IMR-90 (cell line): Measurements from ENCODE around the gene XPO4. TPM values are rescaled to one million over a fixed set of nuclear protein-coding genes. Genes with fewer than 3 reads are reported as not detected.

ENCODE experiments used
- ATAC-seq: fragments of 200-7000 bp; cut with Tn5 transposase; 2 replicates; pipeline ENCODE4 v1.9.1; 2020; ENCODE audit warnings: low read depth, mild to moderate bottlenecking, moderate library complexity
- BruUV-seq: library from RNA; stranded (reverse); fragments of 400-500 nt; replicated peaks from 2 replicates; lab custom pipeline; 2021; lab: Mats Ljungman, UMichigan
- CTCF ChIA-PET: fragments of 300-600 bp; formaldehyde crosslinking; extraction: SDS; loops from one replicate; lab custom pipeline; 2021; ENCODE audit warnings: antibody characterized with exemption; lab: Yijun Ruan, JAX
- POLR2A ChIA-PET: fragments of 300-600 bp; sonication (Branson Sonifier 250); formaldehyde crosslinking; loops from one replicate; lab custom pipeline; 2022; ENCODE audit warnings: antibody characterized with exemption; ENCODE audit not compliant: unreplicated experiment; lab: Charles Lee
- DNase-seq: peaks from one replicate; pipeline ENCODE4 v3.0.0; 2013
- H2AFZ ChIP-seq: replicated peaks from 2 replicates; pipeline ENCODE3; 2013; ENCODE audit warnings: low read length, mild to moderate bottlenecking; ENCODE audit not compliant: poor library complexity
- H2AK5ac ChIP-seq: 2 replicates; pipeline ENCODE4 v1.6.1; 2013; ENCODE audit warnings: low read depth, low read length, inconsistent platforms
- H2AK9ac ChIP-seq: replicated peaks from 2 replicates; pipeline ENCODE3; 2013; ENCODE audit warnings: mild to moderate bottlenecking, low read depth, low read length, moderate library complexity; ENCODE audit not compliant: poor library complexity
- H2BK120ac ChIP-seq: 2 replicates; pipeline ENCODE4 v1.6.1; 2013; ENCODE audit warnings: low read depth, low read length, inconsistent platforms
- H2BK15ac ChIP-seq: 3 replicates; pipeline ENCODE4 v1.6.1; 2013; ENCODE audit warnings: low read depth, low read length, inconsistent platforms
- H2BK20ac ChIP-seq: 2 replicates; pipeline ENCODE4 v1.6.1; 2013; ENCODE audit warnings: low read depth, mild to moderate bottlenecking, inconsistent platforms, low read length, moderate library complexity
- H2BK5ac ChIP-seq: 2 replicates; pipeline ENCODE4 v1.6.1; 2013; ENCODE audit warnings: mild to moderate bottlenecking, low read depth, low read length, inconsistent platforms; ENCODE audit not compliant: poor library complexity, severe bottlenecking
- H3K14ac ChIP-seq: replicated peaks from 2 replicates; pipeline ENCODE4 v1.6.1; 2013; ENCODE audit warnings: low read depth, low read length, inconsistent platforms
- H3K18ac ChIP-seq: 2 replicates; pipeline ENCODE4 v1.6.1; 2013; ENCODE audit warnings: low read depth, low read length, control low read depth
- H3K23ac ChIP-seq: 2 replicates; pipeline ENCODE4 v1.6.1; 2013; ENCODE audit warnings: low read depth, low read length, inconsistent platforms
- H3K27ac ChIP-seq: 2 replicates; pipeline ENCODE4 v1.5.1; 2013; ENCODE audit warnings: mild to moderate bottlenecking, control low read depth, low read length; ENCODE audit not compliant: insufficient read depth
- H3K27me3 ChIP-seq: 2 replicates; pipeline ENCODE4 v1.6.1; 2013; ENCODE audit warnings: low read length; ENCODE audit not compliant: control insufficient read depth, insufficient read depth
- H3K36me3 ChIP-seq: 2 replicates; pipeline ENCODE4 v1.6.1; 2013; ENCODE audit warnings: low read length, mixed read lengths; ENCODE audit not compliant: control insufficient read depth, insufficient read depth
- H3K4ac ChIP-seq: 2 replicates; pipeline ENCODE4 v1.6.1; 2013; ENCODE audit warnings: low read depth, low read length, inconsistent platforms
- H3K4me1 ChIP-seq: 2 replicates; pipeline ENCODE4 v1.6.1; 2013; ENCODE audit warnings: low read length, mixed read lengths; ENCODE audit not compliant: control insufficient read depth, insufficient read depth
- H3K4me2 ChIP-seq: 2 replicates; pipeline ENCODE4 v1.6.1; 2013; ENCODE audit warnings: low read depth, mild to moderate bottlenecking, control low read depth, low read length, moderate library complexity
- H3K4me3 ChIP-seq: 2 replicates; pipeline ENCODE4 v1.5.1; 2013; ENCODE audit warnings: low read depth, mild to moderate bottlenecking, control low read depth, low read length, moderate library complexity; ENCODE audit not compliant: insufficient read depth
- H3K56ac ChIP-seq: 2 replicates; pipeline ENCODE4 v1.6.1; 2013; ENCODE audit warnings: low read length, inconsistent platforms; ENCODE audit not compliant: insufficient read depth; ENCODE audit errors: extremely low read depth
- H3K79me1 ChIP-seq, 2 experiments: 2 replicates each; pipeline ENCODE4 v1.6.1; 2013; ENCODE audit warnings: low read length in 2 of 2, inconsistent platforms in 1 of 2, low read depth in 1 of 2
- H3K9ac ChIP-seq: 2 replicates; pipeline ENCODE4 v1.6.1; 2013; ENCODE audit warnings: low read depth, low read length, control low read depth
- H3K9me1 ChIP-seq: 2 replicates; pipeline ENCODE4 v1.6.1; 2013; ENCODE audit warnings: low read length, inconsistent platforms; ENCODE audit not compliant: insufficient read depth
- H3K9me3 ChIP-seq: 2 replicates; pipeline ENCODE4 v1.6.1; 2013; ENCODE audit warnings: low read length; ENCODE audit not compliant: control insufficient read depth, insufficient read depth
- H4K20me1 ChIP-seq: 2 replicates; pipeline ENCODE4 v1.6.1; 2013; ENCODE audit warnings: low read length, inconsistent platforms; ENCODE audit not compliant: insufficient read depth
- H4K5ac ChIP-seq: 2 replicates; pipeline ENCODE4 v1.6.1; 2013; ENCODE audit warnings: mild to moderate bottlenecking, low read depth, low read length, control low read depth
- H4K8ac ChIP-seq, 2 experiments: 2 replicates each; pipeline ENCODE4 v1.6.1; 2013; ENCODE audit warnings: low read depth in 2 of 2, low read length in 2 of 2, control low read depth in 1 of 2, inconsistent platforms in 1 of 2
- H4K91ac ChIP-seq: 2 replicates; pipeline ENCODE4 v1.6.1; 2013; ENCODE audit warnings: low read depth, low read length, inconsistent platforms; ENCODE audit not compliant: insufficient read depth
- BHLHE40 ChIP-seq: fragments of 150-350 bp; IDR thresholded peaks from 2 replicates; pipeline ENCODE4 v1.6.1; 2016; ENCODE audit warnings: mild to moderate bottlenecking, low read depth, low read length
- CEBPB ChIP-seq: IDR thresholded peaks from 2 replicates; pipeline ENCODE4 v1.6.1; 2012; ENCODE audit warnings: low read depth, low read length, improper control_type of control experiment
- CTCF ChIP-seq: conservative IDR thresholded peaks from 2 replicates; pipeline ENCODE4 v1.5.1; 2012; ENCODE audit warnings: mild to moderate bottlenecking, low read depth, low read length, improper control_type of control experiment
- MAFK ChIP-seq: IDR thresholded peaks from 2 replicates; pipeline ENCODE4 v1.6.1; 2012; ENCODE audit warnings: low read depth, low read length, improper control_type of control experiment
- MAZ ChIP-seq: IDR thresholded peaks from 2 replicates; pipeline ENCODE4 v1.6.1; 2012; ENCODE audit warnings: low read depth, mild to moderate bottlenecking, low read length, improper control_type of control experiment, moderate library complexity, borderline replicate concordance
- MXI1 ChIP-seq: IDR thresholded peaks from 2 replicates; pipeline ENCODE4 v1.6.1; 2012; ENCODE audit warnings: low read depth, mild to moderate bottlenecking, low read length, moderate library complexity, borderline replicate concordance
- POLR2A ChIP-seq: IDR thresholded peaks from 2 replicates; pipeline ENCODE4 v1.6.1; 2012; ENCODE audit warnings: mild to moderate bottlenecking, low read depth, low read length
- RAD21 ChIP-seq: IDR thresholded peaks from 2 replicates; pipeline ENCODE4 v1.6.1; 2012; ENCODE audit warnings: low read length, improper control_type of control experiment
- RCOR1 ChIP-seq: IDR thresholded peaks from 2 replicates; pipeline ENCODE4 v1.6.1; 2012; ENCODE audit warnings: mild to moderate bottlenecking, low read length, improper control_type of control experiment; ENCODE audit not compliant: insufficient replicate concordance
- WGBS, 2 experiments: methylation state at CpG; one replicate each; pipeline versions ENCODE4 v1.1.5 to v1.1.7; 2013; ENCODE audit warnings: missing lambda C conversion rate in 2 of 2; ENCODE audit not compliant: insufficient read length in 1 of 2; ENCODE audit errors: extremely low coverage in 2 of 2; 5-methylcytosine and 5-hydroxymethylcytosine counted together
- dilution Hi-C: fragments of 300-500 bp; cut with HindIII; formaldehyde crosslinking; loops from one replicate; pipeline ENCODE4 v1.14.3; 2018; ENCODE audit warnings: low sequenced_read_pairs; ENCODE audit not compliant: unreplicated experiment
- in situ Hi-C: fragments of 300-500 bp; cut with MboI; formaldehyde crosslinking; loops from 3 replicates; pipeline ENCODE4 v1.14.3; 2019; ENCODE audit warnings: low sequenced_read_pairs, inconsistent platforms, mixed read lengths
- intact Hi-C: fragments of 100-400 bp; cut with micrococcal nuclease; formaldehyde crosslinking; loops from 2 replicates; pipeline ENCODE4 v1.10.0; 2022
- polyA plus RNA-seq, 3 experiments: library from polyadenylated mRNA; depleted of rRNA; stranded (reverse); fragments of >200 nt; gene quantifications; 2 replicates each; pipeline ENCODE4 v1.2.3, GENCODE V29; 2012; ENCODE audit warnings: low replicate concordance in 1 of 3
- total RNA-seq: library from RNA; depleted of rRNA; stranded (reverse); fragments of >200 nt; gene quantifications from 2 replicates; pipeline ENCODE4 v1.2.3, GENCODE V29; 2012

XPO4 gene
- total and polyA plus RNA-seq, 2 of the 4 experiments (the other 2 are of a cell fraction), result 5.0 to 21.1 TPM

GRCh38 chr13:20776751-20777150, 125.8 kb downstream of the XPO4 start:
- ATAC-seq (no peak), DNase-seq (no peak)
- no peaks in the 10 kb centered on the region for H3K36me3 ChIP-seq
- H3K4me3 ChIP-seq, result no peak overlapping the region
- no peaks in the 10 kb centered on the region for H4K20me1 ChIP-seq
- no peak overlapping the region for H2AK9ac ChIP-seq
- H3K9me1 ChIP-seq, result no peaks in the 10 kb centered on the region; the same call in 1 of the 2 replicates
- dilution Hi-C loops, result no loop called here
- H3K14ac ChIP-seq, result no peak overlapping the region
- H2AK5ac ChIP-seq, result no peak overlapping the region
- H4K91ac ChIP-seq, result no peak overlapping the region
- ChIA-PET POLR2A (no interaction called here), CTCF (no interaction called here)
- BruUV-seq, result no TSS peak
- no peak overlapping the region for H4K5ac ChIP-seq
- no peak for TF ChIP-seq MAZ
- no peak for TF ChIP-seq RCOR1
- no peak for TF ChIP-seq POLR2A
- TF ChIP-seq RAD21, result no peak
- TF ChIP-seq CEBPB, result no peak
- no peak for TF ChIP-seq BHLHE40
- no peak for TF ChIP-seq CTCF
- TF ChIP-seq MXI1, result no peak
- TF ChIP-seq MAFK, result no peak
- H3K79me1 ChIP-seq, result peaks cover 8 to 17% of the 10 kb centered on the region in 2 experiments
- no peak overlapping the region for H3K23ac ChIP-seq
- no peak overlapping the region for H3K18ac ChIP-seq
- H2BK20ac ChIP-seq, result no peak overlapping the region
- no peak overlapping the region for H2BK15ac ChIP-seq
- H3K27me3 ChIP-seq, result no peaks in the 10 kb centered on the region
- H3K9ac ChIP-seq, result no peak overlapping the region
- in situ Hi-C loops, result no loop called here
- H3K4me1 ChIP-seq, result peaks cover 2% of the 10 kb centered on the region; the same call in 1 of the 2 replicates
- no peak overlapping the region for H2AFZ ChIP-seq
- no peak overlapping the region for H4K8ac ChIP-seq
- H2BK5ac ChIP-seq, result no peak overlapping the region
- H3K9me3 ChIP-seq, result no peaks in the 10 kb centered on the region
- H3K4ac ChIP-seq, result no peak overlapping the region
- H3K56ac ChIP-seq, result no peak overlapping the region
- no peak overlapping the region for H2BK120ac ChIP-seq
- intact Hi-C loops, result no loop called here
- WGBS, 2 experiments, result no CpG with 5 or more reads among the region's 1 CpG
- no peak overlapping the region for H3K27ac ChIP-seq
- H3K4me2 ChIP-seq, result no peak overlapping the region
